HepG2 (cell line): Measurements from ENCODE around the gene AMPD2. TPM values are rescaled to one million over a fixed set of nuclear protein-coding genes. Genes with fewer than 3 reads are reported as not detected.

Experiments
- ATF1 ChIP-seq: IDR thresholded peaks from 2 replicates; pipeline ENCODE4 v1.6.1; 2016; ENCODE audit warnings: mild to moderate bottlenecking, control low read depth
- CEBPZ ChIP-seq: IDR thresholded peaks from 2 replicates; pipeline ENCODE4 v1.6.1; 2012; ENCODE audit warnings: low read length, improper control_type of control experiment
- EEA1 ChIP-seq: sonication (generic); formaldehyde crosslinking; IDR thresholded peaks from 2 replicates; pipeline ENCODE4 v1.5.1; 2020; ENCODE audit warnings: mild to moderate bottlenecking, missing genetic modification reagents, borderline replicate concordance
- HMG20B ChIP-seq: conservative IDR thresholded peaks from 2 replicates; pipeline ENCODE4 v1.6.1; 2016; ENCODE audit warnings: missing genetic modification reagents, missing compliant biosample characterization
- PLSCR1 ChIP-seq: sonication (generic); formaldehyde crosslinking; IDR thresholded peaks from 2 replicates; pipeline ENCODE4 v1.5.0; 2020; ENCODE audit warnings: missing genetic modification reagents, mild to moderate bottlenecking, borderline replicate concordance
- RARG ChIP-seq: sonication (generic); formaldehyde crosslinking; IDR thresholded peaks from 2 replicates; pipeline ENCODE4 v1.4.0; 2020; ENCODE audit warnings: low read depth, mild to moderate bottlenecking, missing genetic modification reagents
- SALL2 ChIP-seq: sonication (generic); formaldehyde crosslinking; IDR thresholded peaks from 2 replicates; pipeline ENCODE4 v1.8.1; 2023; ENCODE audit warnings: mild to moderate bottlenecking, missing genetic modification reagents, inconsistent platforms
- TFDP1 ChIP-seq: IDR thresholded peaks from 2 replicates; pipeline ENCODE4 v1.6.1; 2016; ENCODE audit warnings: missing compliant biosample characterization, missing genetic modification reagents, borderline replicate concordance
- ZBTB34 ChIP-seq: sonication (generic); formaldehyde crosslinking; IDR thresholded peaks from 2 replicates; pipeline ENCODE4 v1.8.0; 2022; ENCODE audit warnings: mild to moderate bottlenecking, missing genetic modification reagents
- ZBTB43 ChIP-seq: sonication (generic); formaldehyde crosslinking; conservative IDR thresholded peaks from 2 replicates; pipeline ENCODE4 v1.4.0; 2020; ENCODE audit warnings: missing genetic modification reagents
- ZNF687 ChIP-seq: sonication (generic); formaldehyde crosslinking; IDR thresholded peaks from 2 replicates; pipeline ENCODE4 v1.5.1; 2020; ENCODE audit warnings: mild to moderate bottlenecking, missing genetic modification reagents, moderate library complexity
- ZNF770 ChIP-seq: sonication (generic); formaldehyde crosslinking; IDR thresholded peaks from 2 replicates; pipeline ENCODE4 v1.5.0; 2020; ENCODE audit warnings: mild to moderate bottlenecking, missing genetic modification reagents
- ZNF792 ChIP-seq: IDR thresholded peaks from 2 replicates; pipeline ENCODE4 v1.6.1; 2016
- polyA plus RNA-seq, 8 experiments: library from polyadenylated mRNA; depleted of rRNA in 3 of 8; stranded (reverse) in 7 of 8; unstranded in 1 of 8; fragments of >200 nt; fragmentation: Illumina TruSeq in 4 of 8; extraction: Trizol in 4 of 8; gene quantifications; 2 replicates each; pipeline versions ENCODE4 v1.2.1 to v1.2.3, GENCODE V29; 2011 to 2016; ENCODE audit warnings: low read depth in 4 of 8, missing spikeins in 1 of 8, mixed read lengths in 1 of 8; ENCODE audit not compliant: insufficient read depth in 1 of 8
- total RNA-seq, 5 experiments: library from RNA; depleted of rRNA; stranded (reverse); fragments of >200 nt; fragmentation: Illumina TruSeq; extraction: Trizol; gene quantifications; 2 replicates each; pipeline ENCODE4 v1.2.3, GENCODE V29; 2016; ENCODE audit warnings: low read depth in 1 of 5

AMPD2 gene
- total and polyA plus RNA-seq, 2 of the 13 experiments (the other 11 are each of a cell fraction or from before 2014, with no cell fraction given): 62.3 to 82.0 TPM

GRCh38 chr1:109619576-109620400 lies at the start of gene AMPD2, which contains the start of gene GNAT2 (continued):
- TF ChIP-seq PLSCR1 (no peak), ZNF792 (CRISPR knock-in tag) (peak; percentile 20; the same call in 1 of the 2 replicates), HMG20B (CRISPR knock-in tag) (no peak), ZBTB34 (CRISPR knock-in tag) (no peak), SALL2 (CRISPR knock-in tag) (peak; percentile 82; the same call in 1 of the 2 replicates), ZNF770 (no peak), TFDP1 (CRISPR knock-in tag) (peak; percentile 37; the same call in 1 of the 2 replicates), ZNF687 (CRISPR knock-in tag) (peak; percentile 88), ZBTB43 (CRISPR knock-in tag) (no peak), ATF1 (no peak), RARG (CRISPR knock-in tag) (no peak), CEBPZ (no peak), EEA1 (CRISPR knock-in tag) (no peak)
